ENCODE results near the gene ARHGEF12.

- no peak for TF ChIP-seq CTCF (IDR thresholded peaks at IDR 0.05)
- TF ChIP-seq EP300 (IDR thresholded peaks at IDR 0.05; ENCODE audit: low read depth) = no peak
- no peak for TF ChIP-seq POLR2A (IDR thresholded peaks at IDR 0.05)
These were observed 18.6 kb downstream of the ARHGEF12 start for GRCh38 chr11:120354779-120355178.

Data from transverse colon (tissue), 3 donors.